Muscle of back (tissue), 11 donors: ENCODE data around the gene SIRPB2. TPM values are rescaled to one million over a fixed set of nuclear protein-coding genes. Genes with fewer than 3 reads are reported as not detected.

Experiments
- DNase-seq, 3 donors: peaks; one replicate each; pipeline versions ENCODE4 v3.0.0 to v3.0.0-alpha.2; 2013
- polyA plus RNA-seq, 10 donors: library from polyadenylated mRNA; unstranded; fragments of 120-200 nt; gene quantifications; one replicate each; pipeline ENCODE4 v1.2.1, GENCODE V29; 2013; ENCODE audit not compliant: insufficient read length in 10 of 10

SIRPB2 gene
- polyA plus RNA-seq, 10 donors = 0.91 to 2.7 (median 1.9) TPM

GRCh38 chr20:1472556-1473245 lies 18.5 kb downstream of the SIRPB2 start:
- no peak for DNase-seq

GRCh38 chr20:1471242-1471641 lies 20.0 kb downstream of the SIRPB2 start:
- no peak for DNase-seq

- DNase-seq = peak; percentile 82 to 95 (median 86)
Observed at GRCh38 chr20:1469925-1470571, 21.2 kb downstream of the SIRPB2 start.

GRCh38 chr20:1469306-1469905 lies 21.8 kb downstream of the SIRPB2 start:
- no peak for DNase-seq

GRCh38 chr20:1468117-1468624 lies 23.0 kb downstream of the SIRPB2 start:
- DNase-seq = no peak

- DNase-seq = peak in 1 of 3 donors; percentile 48
Observed at GRCh38 chr20:1467355-1468116, 23.7 kb downstream of the SIRPB2 start.

GRCh38 chr20:1467082-1467354 lies 24.2 kb downstream of the SIRPB2 start:
- no peak for DNase-seq

- peak; percentile 92 to 98 (median 97) for DNase-seq
Observed at GRCh38 chr20:1466211-1467081, 24.8 kb downstream of the SIRPB2 start, which contains the start of gene NSFL1C. NSFL1C (minus strand) TSS chr20:1466849; CDS start chr20:1466824, 25 bp downstream.

GRCh38 chr20:1465470-1466210 lies 25.6 kb downstream of the SIRPB2 start:
- DNase-seq = no peak

- no peak for DNase-seq
Observed at GRCh38 chr20:1463971-1464570, 27.1 kb downstream of the SIRPB2 start.

- no peak for DNase-seq
Observed at GRCh38 chr20:1462834-1463233, 28.4 kb downstream of the SIRPB2 start.

GRCh38 chr20:1462001-1462400 lies 29.2 kb downstream of the SIRPB2 start:
- DNase-seq = no peak

GRCh38 chr20:1460275-1460674 lies 30.9 kb downstream of the SIRPB2 start:
- DNase-seq = no peak

GRCh38 chr20:1457992-1458391 lies 33.2 kb downstream of the SIRPB2 start:
- no peak for DNase-seq

- no peak for DNase-seq
Observed at GRCh38 chr20:1456300-1456699, 34.9 kb downstream of the SIRPB2 start.

- DNase-seq = peak in 1 of 3 donors; percentile 30
Observed at GRCh38 chr20:1450926-1451491, 40.2 kb downstream of the SIRPB2 start.

GRCh38 chr20:1449370-1449769 lies 41.9 kb downstream of the SIRPB2 start:
- no peak for DNase-seq

GRCh38 chr20:1448081-1448620 lies 43.1 kb downstream of the SIRPB2 start:
- DNase-seq = no peak

- DNase-seq = no peak
Observed at GRCh38 chr20:1446536-1446935, 44.7 kb downstream of the SIRPB2 start.
